GM13977 (cell line): ENCODE results near the gene MAGIX.
"Not testable (repeated sequence)": the region's sequence is repeated elsewhere in the genome, so short reads cannot be mapped to it uniquely, and the experiment has no call there.

Experiments used
- DNase-seq: peaks from one replicate; pipeline ENCODE4 v3.0.0; 2012; ENCODE audit warnings: low spot score
- in situ Hi-C: fragments of 300-500 bp; cut with MboI; formaldehyde crosslinking; loops from one replicate; pipeline ENCODE4 v1.12.0; 2022; ENCODE audit warnings: low sequenced_read_pairs, low pct_unique_long_range_greater_than_20kb, mixed read lengths, inconsistent platforms; ENCODE audit not compliant: unreplicated experiment
- TF ChIP-seq, protein P1 (sequence below): IDR thresholded peaks from 2 replicates; pipeline ENCODE4 v1.5.1; 2012; ENCODE audit warnings: mild to moderate bottlenecking, control low read depth; ENCODE audit not compliant: insufficient read depth; ENCODE audit errors: extremely low read depth, missing control alignments

Gene MAGIX

DNA sequence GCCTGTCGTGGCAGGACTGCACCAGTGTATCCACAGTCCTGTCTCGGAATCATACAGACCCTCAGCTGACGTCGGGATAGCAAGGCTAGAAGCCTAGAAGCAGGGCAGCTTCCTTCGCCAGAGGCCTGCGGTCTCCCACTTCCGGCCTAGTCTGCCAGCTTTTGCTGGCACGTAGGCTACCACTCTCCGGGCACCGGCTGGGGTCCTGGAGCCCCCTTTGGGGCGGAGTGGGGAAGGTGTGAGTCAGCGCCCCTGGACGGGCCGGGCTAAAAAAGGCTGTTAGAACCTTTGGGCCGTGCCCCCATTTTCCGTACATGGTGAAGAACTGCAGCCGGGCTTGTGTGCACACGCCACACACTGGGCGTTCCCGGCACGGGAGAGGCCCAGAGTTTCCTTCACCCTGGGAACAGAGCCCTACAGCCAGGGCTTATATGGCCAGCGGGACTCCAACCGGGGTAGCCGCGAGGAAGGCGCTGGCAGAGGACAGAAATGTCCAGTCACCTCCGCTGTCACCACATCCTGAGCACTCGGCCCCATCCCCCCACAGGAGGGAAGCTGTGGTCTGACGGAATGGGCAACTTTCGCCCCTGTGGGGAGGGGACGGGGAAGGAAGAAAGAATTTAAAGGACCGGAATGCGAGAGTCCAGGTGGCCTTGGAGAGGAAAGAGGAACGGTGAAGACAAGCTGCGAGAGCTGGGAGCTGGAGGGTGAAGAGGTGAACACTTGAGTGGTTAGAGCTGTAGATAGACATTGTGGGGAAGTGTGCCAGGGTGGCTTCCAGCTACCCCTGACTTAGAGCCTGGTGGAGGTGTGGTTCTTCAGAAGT lies 4.6 kb downstream of the MAGIX start:
- peak; percentile 30 for DNase-seq
- TF ChIP-seq, protein P1, sequence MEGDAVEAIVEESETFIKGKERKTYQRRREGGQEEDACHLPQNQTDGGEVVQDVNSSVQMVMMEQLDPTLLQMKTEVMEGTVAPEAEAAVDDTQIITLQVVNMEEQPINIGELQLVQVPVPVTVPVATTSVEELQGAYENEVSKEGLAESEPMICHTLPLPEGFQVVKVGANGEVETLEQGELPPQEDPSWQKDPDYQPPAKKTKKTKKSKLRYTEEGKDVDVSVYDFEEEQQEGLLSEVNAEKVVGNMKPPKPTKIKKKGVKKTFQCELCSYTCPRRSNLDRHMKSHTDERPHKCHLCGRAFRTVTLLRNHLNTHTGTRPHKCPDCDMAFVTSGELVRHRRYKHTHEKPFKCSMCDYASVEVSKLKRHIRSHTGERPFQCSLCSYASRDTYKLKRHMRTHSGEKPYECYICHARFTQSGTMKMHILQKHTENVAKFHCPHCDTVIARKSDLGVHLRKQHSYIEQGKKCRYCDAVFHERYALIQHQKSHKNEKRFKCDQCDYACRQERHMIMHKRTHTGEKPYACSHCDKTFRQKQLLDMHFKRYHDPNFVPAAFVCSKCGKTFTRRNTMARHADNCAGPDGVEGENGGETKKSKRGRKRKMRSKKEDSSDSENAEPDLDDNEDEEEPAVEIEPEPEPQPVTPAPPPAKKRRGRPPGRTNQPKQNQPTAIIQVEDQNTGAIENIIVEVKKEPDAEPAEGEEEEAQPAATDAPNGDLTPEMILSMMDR, result no peak
- in situ Hi-C loops, result no loop called here

DNA sequence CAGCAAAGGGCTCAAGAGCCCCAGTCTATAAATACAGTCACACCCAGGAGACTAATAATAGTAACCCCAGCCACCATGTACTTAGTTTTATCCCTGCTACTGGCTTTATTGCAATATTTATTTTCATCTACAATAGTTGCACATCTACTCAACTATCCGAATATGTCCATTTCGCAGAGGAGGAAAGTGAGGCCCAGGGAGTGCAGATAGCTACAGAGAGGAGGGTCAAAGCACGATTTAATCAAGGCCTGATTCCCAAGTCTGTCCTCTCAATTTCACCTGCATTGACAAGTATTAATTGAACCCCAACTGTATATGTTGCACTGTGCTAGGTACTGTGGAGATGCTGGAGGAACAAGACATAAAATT lies 5.2 kb downstream of the MAGIX start:
- TF ChIP-seq, protein P1, result no peak
- peak; percentile 8 for DNase-seq
- in situ Hi-C loops, result no loop called here

DNA sequence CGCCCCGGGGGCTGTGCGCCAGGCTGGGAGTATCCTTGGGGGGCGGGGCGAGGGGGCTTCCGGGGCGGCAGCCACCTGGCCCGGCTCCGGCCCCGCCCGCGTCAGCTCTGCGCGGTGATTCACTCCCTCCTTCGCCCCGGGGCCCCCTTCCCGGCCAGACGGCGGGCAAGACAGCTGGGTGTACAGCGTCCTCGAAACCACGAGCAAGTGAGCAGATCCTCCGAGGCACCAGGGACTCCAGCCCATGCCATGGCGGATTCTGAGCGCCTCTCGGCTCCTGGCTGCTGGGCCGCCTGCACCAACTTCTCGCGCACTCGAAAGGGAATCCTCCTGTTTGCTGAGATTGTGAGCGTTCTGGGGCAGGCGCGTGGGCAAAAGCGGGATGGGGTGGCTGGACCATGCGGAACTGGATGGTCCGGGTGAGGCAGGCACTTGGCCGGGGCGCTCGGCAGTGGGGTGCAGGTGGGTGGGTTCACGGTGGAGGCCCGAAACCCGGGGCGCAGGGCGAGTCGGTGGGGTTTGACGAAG lies 9.3 kb downstream of the MAGIX start, which contains the start of gene PLP2:
Gene PLP2, plus strand, starts transcription at position 147 of the 528 bp plus-strand sequence. Its CDS starts 103 bp downstream, at position 250.
- in situ Hi-C loops, result no loop called here
- TF ChIP-seq, protein P1, result no peak
- peak; percentile 62 for DNase-seq

DNA sequence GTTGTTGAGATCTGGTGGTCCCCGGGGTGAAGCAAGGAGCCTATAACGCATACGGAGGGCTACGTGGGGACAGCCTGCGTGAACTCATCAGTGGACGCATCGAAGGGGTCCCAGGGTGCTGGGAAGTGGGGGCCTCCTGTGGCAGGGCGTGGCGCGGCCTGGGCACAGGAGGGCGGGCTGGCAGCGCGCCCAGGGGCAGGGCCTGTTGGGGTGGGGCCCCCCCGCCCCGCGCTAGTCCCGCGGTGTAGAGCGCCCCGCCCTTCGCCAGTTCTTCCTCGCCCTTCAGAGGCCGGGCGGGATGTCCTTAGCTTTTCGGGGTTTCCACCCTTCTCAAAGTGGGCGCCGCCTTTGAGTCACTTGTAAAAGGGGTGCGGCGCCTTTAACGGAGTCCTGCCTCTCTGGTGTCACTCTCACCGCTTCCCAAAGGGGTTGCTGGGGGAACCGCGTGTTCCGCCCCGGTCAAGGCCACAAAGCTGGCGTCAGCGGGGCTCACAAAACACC lies 9.8 kb downstream of the MAGIX start:
- peak; percentile 73 for DNase-seq
- TF ChIP-seq, protein P1, result no peak
- in situ Hi-C loops, result no loop called here

DNA sequence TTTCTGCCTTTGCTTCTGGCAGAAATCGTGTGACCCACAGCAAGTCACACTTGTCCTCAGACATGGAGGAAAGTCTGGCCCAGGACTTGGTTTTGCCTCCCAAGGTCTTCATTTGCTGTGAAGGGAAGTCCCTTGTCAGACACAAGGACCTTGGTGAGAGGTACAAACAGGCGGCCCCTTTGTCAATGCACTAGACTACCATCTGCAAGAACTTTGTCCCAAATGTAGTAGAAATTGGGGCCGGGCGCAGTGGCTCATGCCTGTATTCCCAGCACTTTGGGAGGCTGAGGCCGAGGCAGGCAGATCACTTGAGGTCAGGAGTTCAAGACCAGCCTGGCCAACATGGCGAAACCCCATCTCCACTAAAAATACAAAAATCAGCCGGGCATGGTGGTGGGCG lies 11.0 kb downstream of the MAGIX start:
- in situ Hi-C loops, DNase-seq: not testable (repeated sequence)

DNA sequence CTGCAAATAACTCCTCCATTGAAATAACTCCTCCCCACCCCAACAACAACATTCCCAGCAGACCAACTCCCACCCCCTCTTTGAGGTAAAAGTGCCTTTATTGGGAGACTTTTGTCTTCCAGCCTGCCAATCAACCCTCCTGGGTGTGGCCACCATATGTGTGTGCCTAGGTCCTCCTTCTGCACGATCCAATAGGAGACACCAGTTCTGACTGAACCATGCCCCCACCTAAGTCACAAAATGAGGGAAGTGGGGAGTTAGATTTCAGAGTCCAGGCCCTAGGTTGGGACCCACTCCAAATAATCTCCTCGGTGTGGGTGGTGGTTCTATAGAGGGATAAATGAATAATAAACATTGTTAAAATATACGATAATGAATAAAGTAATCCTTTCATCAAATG lies 12.2 kb downstream of the MAGIX start:
- DNase-seq, result no peak
- in situ Hi-C loops, result no loop called here
- TF ChIP-seq, protein P1, result no peak
